Activated CD8-positive, alpha-beta memory T cell treated with anti-CD3 and anti-CD28 coated beads for 1 hour (primary cell): ENCODE measurements around the gene DUSP28.
A peak's percentile ranks its signal among the peaks of the same experiment; 100 is the strongest.
"Not testable (repeated sequence)": the region's sequence is repeated elsewhere in the genome, so short reads cannot be mapped to it uniquely, and the experiment has no call there.

ENCODE experiments used
- DNase-seq, 2 donors: peaks; one replicate each; pipeline ENCODE4 v3.0.0-alpha.2; 2020; ENCODE audit warnings: low read depth in 1 of 2; ENCODE audit errors: extremely low read depth in 1 of 2

DUSP28 gene

GRCh38 chr2:240558236-240558761, 1.9 kb upstream of the DUSP28 start:
- no peak for DNase-seq

GRCh38 chr2:240559286-240559685, 871 bp upstream of the DUSP28 start:
- DNase-seq, result no peak

DNA sequence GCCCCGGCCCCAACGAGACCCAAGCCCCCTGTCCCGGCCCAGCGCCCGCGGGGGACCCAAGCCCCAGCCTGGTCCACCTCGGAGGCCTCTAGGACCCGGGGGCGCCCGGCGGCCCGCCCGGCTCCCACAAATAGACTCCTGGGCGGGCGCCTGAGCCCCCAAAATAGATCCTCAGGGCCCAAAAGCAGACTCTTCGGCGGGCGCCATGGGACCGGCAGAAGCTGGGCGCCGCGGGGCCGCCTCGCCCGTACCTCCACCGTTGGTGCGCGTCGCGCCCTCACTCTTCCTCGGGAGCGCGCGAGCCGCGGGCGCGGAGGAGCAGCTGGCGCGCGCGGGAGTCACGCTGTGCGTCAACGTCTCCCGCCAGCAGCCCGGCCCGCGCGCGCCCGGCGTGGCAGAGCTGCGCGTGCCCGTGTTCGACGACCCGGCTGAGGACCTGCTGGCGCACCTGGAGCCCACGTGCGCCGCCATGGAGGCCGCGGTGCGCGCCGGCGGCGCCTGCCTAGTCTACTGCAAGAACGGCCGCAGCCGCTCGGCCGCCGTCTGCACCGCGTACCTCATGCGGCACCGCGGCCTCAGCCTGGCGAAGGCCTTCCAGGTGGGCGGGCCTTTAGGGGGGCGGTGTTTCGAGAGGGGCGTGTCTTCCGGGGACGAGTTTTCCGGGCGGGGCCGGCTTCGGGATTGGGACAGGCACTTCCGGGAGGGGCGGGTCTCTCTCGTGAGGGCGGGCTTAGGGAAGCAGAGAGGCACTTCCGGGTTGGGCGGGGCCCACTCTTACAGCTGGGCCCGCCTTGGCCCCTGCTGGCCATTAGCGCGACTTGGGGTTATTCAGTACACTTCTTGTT, 545 bp downstream of the DUSP28 start:
- DNase-seq, result peak; percentile 99 to 100

DNA sequence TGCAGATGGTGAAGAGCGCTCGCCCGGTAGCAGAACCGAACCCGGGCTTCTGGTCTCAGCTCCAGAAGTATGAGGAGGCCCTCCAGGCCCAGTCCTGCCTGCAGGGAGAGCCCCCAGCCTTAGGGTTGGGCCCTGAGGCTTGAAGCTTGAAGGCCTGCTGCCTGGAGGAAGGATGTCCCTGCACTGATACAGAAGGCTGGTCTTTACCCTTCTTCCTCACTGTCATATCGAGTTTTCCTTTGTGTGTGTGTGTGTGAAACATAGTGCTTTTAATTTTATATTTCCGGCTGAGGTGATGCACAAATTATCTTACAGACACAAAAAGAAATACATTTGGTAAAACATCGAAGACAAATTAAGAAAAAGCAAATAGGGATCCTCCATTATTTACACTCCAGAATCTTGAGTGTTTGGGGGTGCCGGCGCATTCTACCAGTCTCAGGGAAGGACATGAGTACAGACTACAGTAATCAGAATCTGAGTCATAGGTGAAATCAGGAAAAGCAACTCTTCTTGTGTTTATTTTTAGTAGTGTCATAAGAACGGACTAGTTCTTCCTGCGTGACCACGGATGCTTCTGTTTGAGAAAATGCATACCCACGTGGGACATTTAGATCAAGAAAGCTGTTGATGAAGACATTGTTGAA, 1.3 kb downstream of the DUSP28 start:
- no peak for DNase-seq

DNA sequence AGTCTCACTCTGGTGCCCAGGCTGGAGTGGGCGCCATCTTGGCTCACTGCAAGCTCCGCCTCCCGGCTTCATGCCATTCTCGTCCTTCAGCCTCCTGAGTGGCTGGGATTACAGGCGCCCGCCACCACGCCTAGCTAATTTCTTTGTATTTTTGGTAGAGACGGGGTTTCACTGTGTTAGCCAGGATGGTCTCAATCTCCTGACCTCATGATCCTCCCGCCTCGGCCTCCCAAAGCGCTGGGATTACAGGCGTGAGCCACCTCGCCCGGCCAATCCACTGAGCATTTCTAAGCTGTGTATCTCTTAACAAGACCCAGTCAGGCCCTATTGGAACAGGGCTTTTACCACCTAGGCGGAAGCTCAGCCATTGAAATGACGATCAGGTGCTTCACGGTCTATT, 3.1 kb downstream of the DUSP28 start:
- DNase-seq, result not testable (repeated sequence)

DNA sequence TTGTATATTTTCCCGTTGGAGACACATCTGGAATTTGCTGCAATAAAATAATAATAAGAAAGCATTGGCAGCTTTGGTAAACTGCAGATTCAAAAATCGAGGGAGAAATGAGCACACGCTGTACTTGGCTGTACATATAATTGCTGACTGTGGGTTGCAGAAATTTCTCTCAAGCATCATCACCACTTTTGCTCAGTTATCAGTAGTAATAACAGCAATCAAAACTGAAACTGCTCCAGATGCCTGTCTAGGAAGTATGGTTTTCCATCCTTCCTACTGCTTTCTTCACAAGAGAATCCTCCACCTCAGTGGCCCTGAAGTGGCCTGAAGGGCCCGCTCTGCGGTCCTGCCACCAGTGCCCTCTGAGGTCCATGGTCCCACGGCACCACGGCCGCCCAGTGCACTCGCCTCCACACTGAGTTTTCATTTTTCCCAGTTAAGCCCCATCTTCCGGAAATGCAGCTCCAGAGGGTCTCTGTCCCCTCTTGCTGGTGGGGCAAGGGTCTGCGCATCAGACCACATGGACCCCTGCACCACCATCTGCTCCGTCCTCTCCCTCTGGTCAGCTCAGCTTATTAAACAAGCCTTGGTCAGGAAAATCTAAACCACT, 3.9 kb downstream of the DUSP28 start:
- DNase-seq, result no peak

DNA sequence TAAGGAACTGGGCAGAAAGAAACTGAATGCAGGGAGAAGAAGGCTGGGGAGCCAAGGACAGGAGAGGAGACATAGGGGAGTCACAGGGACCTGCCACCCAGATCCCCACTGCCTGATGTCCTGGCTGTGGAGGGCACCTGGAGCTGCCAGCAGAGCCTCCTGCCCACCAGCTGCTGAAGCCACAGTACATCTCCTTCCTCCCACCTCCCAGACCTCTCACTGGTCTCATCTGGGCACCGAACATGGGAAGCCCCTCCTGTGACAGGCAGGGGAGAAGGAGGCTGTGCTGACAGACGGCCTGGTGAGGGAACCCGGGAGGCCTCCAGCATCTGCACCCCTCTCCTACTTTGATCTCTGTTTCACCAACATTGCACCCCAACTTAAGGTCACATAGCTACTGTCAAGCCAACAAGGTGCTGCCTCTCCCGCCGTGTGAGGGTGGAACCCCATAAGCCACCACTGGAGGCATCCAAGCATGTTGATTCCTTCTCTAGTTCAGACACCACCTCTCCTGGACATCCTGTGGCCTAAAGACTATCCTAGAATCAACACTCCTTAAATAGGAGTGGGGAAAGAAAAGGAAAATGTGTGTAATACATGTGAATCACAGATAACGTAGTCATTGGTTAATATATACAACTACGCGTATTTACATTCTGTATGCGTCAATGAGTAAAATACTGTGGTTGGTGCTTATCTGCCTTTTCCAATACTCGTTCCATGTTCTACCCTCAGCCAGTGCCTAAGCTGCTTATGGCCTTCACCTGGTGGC, 4.6 kb downstream of the DUSP28 start:
- no peak for DNase-seq

DNA sequence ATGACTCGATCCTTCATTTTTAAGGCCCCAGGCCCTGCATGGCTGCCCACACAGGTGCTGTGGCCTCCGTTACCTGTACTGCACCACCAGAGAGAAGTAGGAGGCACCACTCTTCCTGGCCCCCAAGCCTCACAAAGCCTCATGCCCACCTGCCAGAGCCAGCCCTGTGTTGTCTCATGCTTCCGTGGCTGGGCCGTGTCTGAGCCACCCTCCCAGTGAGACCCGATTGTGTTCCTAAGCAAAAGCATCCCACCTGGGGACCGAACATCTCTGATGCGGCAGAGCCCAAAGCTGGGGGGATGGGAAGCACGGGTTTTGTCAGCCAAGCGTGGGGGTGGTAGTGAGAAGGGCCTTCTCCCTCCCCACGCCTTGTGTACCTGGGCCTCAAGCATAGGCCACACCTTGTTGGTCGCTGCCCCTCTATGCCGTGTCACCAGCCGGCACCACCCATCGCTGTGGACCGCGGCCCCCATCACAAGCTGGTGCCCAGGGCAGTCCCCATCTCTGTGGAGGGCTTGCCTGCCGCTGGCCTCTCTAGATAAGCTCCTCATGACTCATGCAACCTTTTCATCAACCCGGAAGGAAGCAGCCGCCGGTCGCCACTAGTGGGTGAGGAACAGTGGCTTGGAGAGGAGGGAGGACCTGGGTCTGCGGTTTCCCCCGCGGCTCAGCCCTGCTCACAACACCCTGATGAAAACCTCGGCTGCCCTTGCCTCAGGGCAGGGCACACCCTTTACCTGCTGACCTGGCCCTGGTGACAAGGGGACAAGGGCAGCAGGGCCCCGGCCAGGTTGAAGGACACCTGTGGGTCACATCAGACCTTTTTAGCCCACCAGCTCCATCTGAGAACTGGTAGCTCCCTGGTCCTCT, 5.4 kb downstream of the DUSP28 start:
- peak; percentile 82 to 83 for DNase-seq

DNA sequence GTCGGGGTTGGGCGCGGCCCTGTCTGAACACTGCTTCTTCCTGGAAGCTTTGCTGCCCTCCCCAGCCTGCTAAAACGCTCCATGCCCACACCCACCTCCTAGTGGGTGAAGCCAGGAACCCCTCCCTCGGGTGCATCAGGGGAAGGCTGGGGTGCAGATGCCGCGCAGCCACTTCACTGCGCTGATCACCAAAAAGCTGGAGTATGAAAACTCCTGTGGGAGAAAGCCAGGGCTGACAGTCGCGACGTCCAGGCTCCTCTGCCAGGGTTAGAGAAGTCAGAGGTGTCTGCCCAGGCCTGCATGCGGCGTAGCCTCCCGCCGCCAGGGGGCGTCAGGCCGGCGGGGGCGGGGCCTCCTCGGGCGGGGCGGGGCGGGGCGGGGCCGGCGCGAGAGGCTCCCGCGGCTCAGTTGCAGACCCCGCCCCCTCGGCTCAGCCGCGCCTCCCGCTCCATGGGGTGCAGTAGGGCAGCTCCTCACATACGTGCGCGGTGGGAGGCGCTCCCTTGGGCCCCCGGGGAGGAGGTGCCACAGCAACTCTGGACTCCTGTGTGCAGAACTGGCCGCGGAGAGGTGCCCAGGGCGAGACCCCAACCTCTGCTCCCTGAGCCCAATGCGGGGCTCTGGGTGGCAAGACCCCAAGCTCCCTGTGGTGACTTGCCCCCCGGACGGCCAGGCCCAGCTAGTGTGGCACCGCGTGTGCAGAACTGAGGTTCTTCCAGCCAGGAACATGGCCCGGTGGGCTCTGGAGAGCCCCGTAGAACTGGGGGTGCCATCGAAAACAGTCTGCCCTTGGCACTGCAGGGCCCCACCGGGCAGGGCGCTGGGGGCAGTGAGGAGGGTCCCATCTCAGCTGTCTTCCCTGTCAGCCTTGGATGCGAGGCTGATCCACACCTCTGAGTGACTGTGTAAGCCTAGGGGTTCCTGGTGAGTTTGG, 6.3 kb downstream of the DUSP28 start:
- DNase-seq, result peak; percentile 86 to 91

DNA sequence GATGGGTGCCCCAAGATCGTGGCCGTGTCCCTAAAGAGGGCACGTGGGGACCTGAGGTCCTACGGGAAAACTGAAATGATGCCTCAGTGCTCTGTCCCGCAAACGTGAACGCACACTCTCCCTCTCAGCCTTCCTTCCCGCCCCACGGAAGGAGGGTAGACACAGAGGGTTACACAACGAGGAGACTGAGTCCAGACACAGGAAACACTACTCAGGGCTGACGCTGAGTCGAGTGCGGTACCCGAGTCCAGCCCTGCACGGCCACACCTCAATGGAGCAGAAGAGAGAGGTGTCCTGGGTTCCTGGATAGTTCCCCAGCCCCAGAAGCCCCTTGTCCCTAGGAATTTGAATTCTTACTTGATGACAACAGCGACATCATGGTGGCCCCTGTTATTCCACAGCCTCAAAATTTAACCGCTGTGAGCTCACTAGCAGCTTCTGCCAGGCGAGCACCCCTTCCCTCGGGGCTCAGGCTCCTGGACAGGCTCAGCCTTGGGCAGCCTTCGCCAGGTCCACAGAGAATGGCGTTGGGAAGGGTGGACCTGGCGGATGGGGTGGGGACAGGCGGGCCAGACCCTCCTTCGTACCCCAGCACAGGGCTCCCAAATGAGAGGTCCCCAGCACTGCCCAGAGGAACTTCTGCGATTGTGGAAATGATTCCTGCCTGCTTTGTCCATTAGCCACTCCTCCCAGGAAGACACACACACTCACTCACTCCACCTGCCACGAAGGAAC, 7.1 kb downstream of the DUSP28 start:
- DNase-seq, result no peak

- no peak for DNase-seq
Measured at GRCh38 chr2:240567872-240568677, 7.9 kb downstream of the DUSP28 start, which contains the start of gene RNPEPL1. Gene RNPEPL1 (plus strand): TSS chr2:240568484. CDS start chr2:240568587, 103 bp downstream.

DNA sequence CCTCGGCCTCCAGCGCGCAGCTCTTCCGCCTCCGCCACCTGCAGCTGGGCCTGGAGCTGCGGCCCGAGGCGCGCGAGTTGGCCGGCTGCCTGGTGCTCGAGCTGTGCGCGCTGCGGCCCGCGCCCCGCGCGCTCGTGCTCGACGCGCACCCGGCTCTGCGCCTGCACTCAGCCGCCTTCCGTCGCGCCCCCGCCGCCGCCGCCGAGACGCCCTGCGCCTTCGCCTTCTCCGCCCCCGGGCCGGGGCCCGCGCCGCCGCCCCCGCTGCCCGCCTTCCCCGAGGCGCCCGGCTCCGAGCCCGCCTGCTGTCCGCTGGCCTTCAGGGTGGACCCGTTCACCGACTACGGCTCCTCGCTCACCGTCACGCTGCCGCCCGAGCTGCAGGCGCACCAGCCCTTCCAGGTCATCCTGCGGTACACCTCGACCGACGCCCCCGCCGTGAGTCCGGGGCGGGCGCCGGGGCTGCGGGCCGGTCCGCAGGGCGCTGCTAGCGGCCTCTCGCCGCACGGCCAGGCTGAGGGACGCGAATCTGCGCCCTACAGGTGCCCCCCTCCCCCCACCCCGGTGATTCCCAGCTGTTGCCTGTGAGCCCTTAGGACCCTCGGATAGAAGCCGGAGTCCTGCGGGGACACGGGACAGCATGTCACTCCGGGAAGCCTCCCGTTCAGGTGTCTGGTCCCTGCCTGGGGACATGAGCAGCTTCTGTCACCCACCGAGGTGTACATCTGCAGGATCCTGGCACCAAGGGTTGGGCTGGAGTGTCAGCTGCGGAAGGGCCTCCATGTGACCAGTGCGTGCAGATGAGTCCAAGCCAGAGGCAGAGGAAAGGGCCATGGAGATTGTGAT, 8.7 kb downstream of the DUSP28 start:
- no peak for DNase-seq

DNA sequence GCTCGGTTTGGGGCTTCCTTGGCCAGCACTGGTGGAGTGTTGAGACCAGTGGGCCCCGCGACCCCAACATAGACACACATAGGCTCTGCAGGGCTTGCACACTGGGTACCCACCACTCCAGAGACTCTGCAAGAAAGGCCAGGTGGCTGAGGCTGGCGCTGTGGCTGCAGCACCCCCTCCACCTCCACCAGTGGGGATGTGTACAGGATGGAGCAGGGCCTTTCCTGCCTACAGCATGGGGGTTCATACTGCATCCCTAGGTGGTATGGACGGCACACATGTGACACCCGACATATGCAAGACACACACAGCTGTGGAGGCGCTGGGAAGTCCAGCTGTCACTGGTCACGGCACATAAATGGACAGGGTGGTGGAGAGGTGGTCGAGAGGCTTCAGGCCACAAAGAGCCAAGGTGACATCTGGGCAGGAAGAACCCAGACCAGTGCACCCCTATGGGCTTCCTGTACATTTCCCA, 9.4 kb downstream of the DUSP28 start:
- no peak for DNase-seq

- DNase-seq, result no peak
Measured at GRCh38 chr2:240569998-240570530, 9.9 kb downstream of the DUSP28 start.

DNA sequence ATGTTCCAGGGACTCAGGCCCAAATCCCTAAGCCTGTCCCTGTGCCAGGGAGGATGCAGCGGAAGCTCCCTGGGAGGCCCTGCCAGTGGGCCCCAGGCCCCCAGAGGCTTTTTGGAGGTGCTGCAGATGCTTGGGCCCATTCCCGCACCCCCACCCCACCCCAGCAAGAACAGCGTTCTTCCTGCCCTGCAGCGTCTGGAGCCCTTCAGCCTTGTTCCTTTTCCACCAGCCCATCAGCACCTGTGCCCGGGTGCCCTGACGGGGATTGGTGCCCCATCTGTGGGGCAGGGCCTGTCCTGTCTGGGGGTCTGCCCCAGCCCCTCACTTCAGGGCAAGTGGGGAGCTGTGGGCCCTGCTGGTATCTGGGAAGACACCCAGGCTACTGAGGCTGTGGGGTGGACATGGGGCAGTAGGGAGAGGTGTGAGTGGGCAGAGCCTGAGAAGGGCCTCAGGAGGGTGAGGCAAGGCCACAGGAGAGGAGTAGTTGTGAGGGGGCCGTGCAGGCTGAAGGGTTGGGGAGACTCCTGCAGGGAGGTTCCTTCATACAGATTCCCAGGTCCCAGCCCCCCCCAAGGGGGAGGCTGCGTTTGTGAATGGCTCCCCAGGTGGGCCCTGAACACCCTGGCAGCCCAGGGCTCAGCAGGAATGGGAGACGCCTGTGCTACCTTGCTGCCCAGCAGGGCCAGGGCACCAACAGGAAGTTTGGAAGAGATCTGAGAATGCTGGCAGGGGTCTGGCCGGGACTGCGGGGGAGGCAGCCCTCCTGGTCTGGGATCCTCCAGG, 10.6 kb downstream of the DUSP28 start:
- no peak for DNase-seq
